GM19351 (cell line): ENCODE data around the gene NDUFS1.
A peak's percentile ranks its signal among the peaks of the same experiment; 100 is the strongest.
"Not testable (repeated sequence)": the region's sequence is repeated elsewhere in the genome, so short reads cannot be mapped to it uniquely, and the experiment has no call there.

ENCODE experiments used
- ATAC-seq: cut with Tn5 transposase; IDR thresholded peaks from one replicate; pipeline ENCODE4 v1.9.1; 2021; ENCODE audit warnings: mild to moderate bottlenecking, moderate library complexity; ENCODE audit not compliant: unreplicated experiment

The NDUFS1 gene

GRCh38 chr2:206163251-206163880, 4.1 kb upstream of the NDUFS1 start:
- ATAC-seq: no peak

GRCh38 chr2:206162401-206162800, 3.2 kb upstream of the NDUFS1 start:
- not testable (repeated sequence) for ATAC-seq

DNA sequence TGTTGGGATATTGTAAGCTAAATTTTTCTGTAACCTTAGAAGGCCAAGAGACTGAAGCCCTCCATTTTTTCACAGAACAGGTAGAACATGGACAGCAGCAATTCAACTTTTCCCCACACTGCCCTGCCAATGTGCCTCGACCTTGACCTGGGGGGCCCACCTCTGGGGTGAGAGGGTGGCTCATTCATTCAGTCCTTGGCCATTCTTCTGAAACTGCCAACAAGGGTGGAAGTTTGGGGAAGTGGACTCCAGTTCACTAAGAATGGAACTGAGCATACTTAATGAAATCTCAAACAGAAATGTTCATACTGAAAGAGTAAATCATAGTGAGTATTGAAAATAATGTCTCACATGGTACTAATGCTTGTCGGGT, 1.5 kb upstream of the NDUFS1 start:
- ATAC-seq: no peak

GRCh38 chr2:206160125-206160806, 1.0 kb upstream of the NDUFS1 start:
- peak; percentile 47 for ATAC-seq

GRCh38 chr2:206158563-206159345, 490 bp downstream of the NDUFS1 start:
- ATAC-seq: peak; percentile 12

GRCh38 chr2:206157014-206157413, 2.2 kb downstream of the NDUFS1 start:
- ATAC-seq: not testable (repeated sequence)

DNA sequence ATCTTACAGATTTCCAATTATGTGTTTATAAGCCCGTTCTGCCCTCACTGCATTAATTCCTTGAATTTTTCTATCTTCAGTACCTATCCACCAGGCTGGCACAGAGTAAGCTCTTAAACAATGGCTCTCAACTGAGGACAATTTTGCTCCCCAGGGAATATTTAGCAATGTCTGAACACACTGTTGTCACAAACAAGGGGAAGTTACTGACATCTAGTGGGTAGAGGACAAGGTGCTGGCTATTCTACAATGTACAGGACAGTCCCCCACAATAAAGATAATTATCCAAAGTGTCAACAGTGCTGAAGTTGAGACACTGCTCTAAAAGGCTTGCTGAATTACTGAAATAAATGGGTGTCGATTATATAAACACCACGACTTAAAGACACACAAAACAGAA, 5.0 kb downstream of the NDUFS1 start:
- ATAC-seq: peak; percentile 43

- no peak for ATAC-seq
These were observed 8.6 kb downstream of the NDUFS1 start for GRCh38 chr2:206150631-206151030.

DNA sequence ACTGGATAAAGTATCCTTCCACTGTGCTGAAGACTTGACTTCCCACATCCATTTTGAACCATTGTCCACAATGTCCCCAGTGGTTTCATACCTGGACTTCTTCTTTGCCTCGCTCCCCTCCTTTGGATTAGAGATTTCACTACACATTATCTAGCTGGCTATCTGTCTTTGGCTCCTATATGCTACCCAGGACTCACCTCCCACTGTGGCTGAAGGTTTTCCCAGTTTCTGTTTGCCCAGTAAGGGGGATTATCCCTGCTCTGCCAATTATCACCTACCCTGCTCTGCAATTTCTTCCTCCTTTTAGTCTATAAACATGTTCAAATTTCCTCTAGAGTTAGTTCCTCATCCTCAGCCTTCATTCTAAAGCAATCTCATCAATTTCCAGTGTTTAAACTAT, 9.1 kb downstream of the NDUFS1 start:
- ATAC-seq: no peak

DNA sequence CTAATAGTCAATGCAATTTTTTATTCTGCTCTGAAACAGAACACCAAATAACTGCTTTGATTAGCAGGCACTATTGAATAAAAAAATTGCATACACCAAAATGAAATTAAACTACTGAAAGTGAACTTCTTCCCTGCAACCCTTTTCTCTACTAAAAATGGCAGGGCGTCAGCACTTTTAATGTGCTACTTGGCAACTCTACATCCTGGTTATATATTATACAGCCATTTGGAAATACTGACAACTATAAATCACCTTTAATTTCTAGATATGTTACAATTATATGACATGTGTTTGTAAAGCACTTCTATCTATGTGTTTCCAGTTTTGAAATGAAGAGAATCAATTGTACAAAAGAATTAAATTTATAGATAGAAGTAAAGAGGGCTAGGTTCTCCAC, 9.9 kb downstream of the NDUFS1 start:
- ATAC-seq: no peak

- ATAC-seq: no peak
These were observed 13.6 kb downstream of the NDUFS1 start for GRCh38 chr2:206145665-206146064.

DNA sequence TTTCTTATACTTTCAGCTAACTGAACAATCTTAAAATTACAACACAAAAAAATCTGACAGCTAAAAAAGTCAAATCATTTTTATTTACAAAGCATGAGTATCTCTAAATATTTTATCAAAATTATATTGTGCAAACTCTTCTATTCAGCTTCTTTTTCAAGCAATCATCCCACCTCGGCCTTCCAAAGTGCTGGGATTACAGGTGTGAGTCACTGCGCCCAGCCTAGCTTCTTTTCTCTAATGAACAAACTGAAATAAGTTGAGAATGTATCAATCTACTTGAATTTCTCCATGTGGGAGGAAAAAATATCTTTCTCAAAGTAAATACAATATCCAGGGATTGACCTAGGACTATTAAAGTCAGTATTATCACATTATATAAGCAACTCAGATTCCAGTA, 14.9 kb downstream of the NDUFS1 start:
- ATAC-seq: no peak

- ATAC-seq: no peak
These were observed 15.8 kb downstream of the NDUFS1 start for GRCh38 chr2:206143451-206143850.

- ATAC-seq: no peak
These were observed 31.6 kb downstream of the NDUFS1 start for GRCh38 chr2:206127656-206128055.

DNA sequence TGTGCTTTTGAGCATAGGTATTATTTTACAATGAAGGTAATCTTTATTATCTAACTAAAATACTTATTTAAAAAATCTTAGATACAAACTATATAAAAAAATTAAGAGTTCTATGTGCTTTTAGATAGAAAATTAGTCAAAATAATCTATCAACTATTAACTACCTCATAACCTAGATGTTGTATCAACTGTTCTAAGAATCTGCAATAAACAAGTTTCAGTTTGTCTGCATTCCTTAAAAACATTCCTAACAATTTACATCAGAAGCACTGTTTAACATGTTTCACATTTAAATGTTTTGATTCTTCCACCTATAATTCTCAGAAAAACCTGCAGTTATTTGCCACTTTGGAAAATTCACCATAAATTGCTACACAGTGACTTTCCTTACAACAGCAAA, 33.3 kb downstream of the NDUFS1 start:
- no peak for ATAC-seq

- not testable (repeated sequence) for ATAC-seq
These were observed 36.7 kb downstream of the NDUFS1 start for GRCh38 chr2:206122569-206122968.

GRCh38 chr2:206116278-206116677, 43.0 kb downstream of the NDUFS1 start:
- no peak for ATAC-seq

DNA sequence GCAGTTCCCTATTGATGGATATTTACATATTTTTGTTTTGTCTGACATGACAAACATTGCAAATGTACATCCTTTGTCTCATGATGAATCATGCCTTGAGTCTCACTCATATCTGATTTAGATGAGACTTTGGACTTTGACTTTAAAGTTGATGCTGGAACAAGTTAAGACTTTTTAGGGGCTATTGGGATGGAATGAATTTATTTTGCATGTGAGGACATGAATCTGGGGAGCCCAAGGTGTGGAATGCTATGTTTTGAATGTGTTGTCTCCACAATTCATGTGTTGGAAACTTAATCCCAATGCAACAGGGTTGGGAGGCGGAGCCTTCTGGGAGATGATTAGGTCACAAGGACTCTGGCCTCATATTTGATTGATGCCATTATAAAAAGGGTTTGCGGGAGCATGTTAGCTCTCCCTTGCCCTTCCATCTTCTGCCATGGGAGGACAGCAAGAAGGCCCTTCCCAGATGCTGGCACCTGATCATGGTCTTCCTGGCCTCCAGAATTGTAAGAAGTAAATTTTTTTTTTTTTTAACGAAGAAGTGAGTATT, 44.1 kb downstream of the NDUFS1 start:
- no peak for ATAC-seq

- ATAC-seq: no peak
These were observed 46.2 kb downstream of the NDUFS1 start for GRCh38 chr2:206112846-206113547.

DNA sequence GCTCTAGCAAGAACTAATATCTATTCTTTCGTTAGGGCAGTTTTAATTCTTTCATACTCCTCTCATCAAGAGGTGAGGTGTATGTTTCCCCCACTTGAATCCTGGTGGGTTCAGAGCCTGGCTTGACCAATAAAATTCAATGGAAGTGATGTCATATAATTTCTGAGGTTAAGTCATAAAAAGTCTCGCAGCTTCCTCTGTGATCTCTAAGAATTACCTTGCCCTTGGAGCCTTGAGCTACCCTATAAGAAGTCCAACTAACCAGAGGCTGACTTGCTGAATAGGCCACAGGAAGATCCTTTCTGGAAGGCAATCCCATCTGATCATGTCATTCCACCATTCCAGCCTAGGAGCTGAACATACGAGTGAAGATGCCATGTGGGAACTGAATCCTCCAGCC, 47.1 kb downstream of the NDUFS1 start:
- ATAC-seq: no peak

DNA sequence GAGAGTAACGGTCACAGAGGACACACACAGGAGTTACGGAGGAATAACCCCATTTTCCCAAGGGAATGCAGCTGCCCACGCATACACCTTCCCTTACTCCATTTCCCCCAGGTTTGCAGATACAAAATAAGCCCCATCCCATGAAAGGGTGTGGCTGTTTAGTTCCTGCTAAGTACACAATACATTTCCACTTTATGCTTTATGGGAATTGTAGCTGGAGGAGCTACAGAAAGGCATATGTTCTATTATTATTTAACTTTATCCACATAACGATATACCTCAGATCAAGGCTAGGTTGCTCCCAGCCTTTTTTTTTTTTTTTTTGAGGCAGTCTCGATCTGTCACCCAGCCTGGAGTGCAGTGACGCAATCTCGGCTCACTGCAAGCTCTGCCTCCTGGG, 50.5 kb downstream of the NDUFS1 start:
- no peak for ATAC-seq
